GM21529 (cell line): ENCODE measurements around the gene MCHR2.
A peak's percentile ranks its signal among the peaks of the same experiment; 100 is the strongest.

ENCODE experiments used
- ATAC-seq: cut with Tn5 transposase; IDR thresholded peaks from one replicate; pipeline ENCODE4 v1.9.1; 2021; ENCODE audit not compliant: unreplicated experiment

The MCHR2 gene

GRCh38 chr6:99905209-99906106, 88.6 kb downstream of the MCHR2 start:
- peak; percentile 96 for ATAC-seq

- ATAC-seq, result no peak
Observed at GRCh38 chr6:99901596-99902384, 92.2 kb downstream of the MCHR2 start.

- ATAC-seq, result no peak
Observed at GRCh38 chr6:99894815-99895214, 99.2 kb downstream of the MCHR2 start.

GRCh38 chr6:99887066-99887465, 107.0 kb downstream of the MCHR2 start:
- ATAC-seq, result no peak

- no peak for ATAC-seq
Observed at GRCh38 chr6:99885051-99885450, 109.0 kb downstream of the MCHR2 start.

- ATAC-seq, result no peak
Observed at GRCh38 chr6:99882128-99882702, 111.8 kb downstream of the MCHR2 start.

GRCh38 chr6:99879431-99879830, 114.6 kb downstream of the MCHR2 start:
- no peak for ATAC-seq

GRCh38 chr6:99875068-99875467, 119.0 kb downstream of the MCHR2 start:
- ATAC-seq, result no peak

GRCh38 chr6:99873084-99873483, 120.9 kb downstream of the MCHR2 start:
- ATAC-seq, result no peak

- ATAC-seq, result no peak
Observed at GRCh38 chr6:99871641-99872040, 122.4 kb downstream of the MCHR2 start.
